AG08396 (cell line): ENCODE measurements around the gene GKN1.

Source experiments
- DNase-seq: peaks from one replicate; pipeline ENCODE4 v3.0.0; 2012; ENCODE audit warnings: low spot score, mixed read lengths

Gene GKN1

GRCh38 chr2:69007603-69008002 is 33.2 kb downstream of the GKN1 start:
- DNase-seq = no peak

GRCh38 chr2:69010437-69011194 is 36.2 kb downstream of the GKN1 start:
- DNase-seq = no peak

- DNase-seq = no peak
Measured at GRCh38 chr2:69011611-69012157, 37.2 kb downstream of the GKN1 start.

GRCh38 chr2:69012310-69013141 is 38.1 kb downstream of the GKN1 start:
- DNase-seq = peak; percentile 81

- DNase-seq = peak; percentile 80
Measured at GRCh38 chr2:69013142-69013839, 38.9 kb downstream of the GKN1 start, which contains the start of gene ANTXR1. Gene ANTXR1, plus strand, starts transcription at chr2:69013179. Its CDS starts 321 bp downstream, at chr2:69013500.

GRCh38 chr2:69013840-69014821 is 39.7 kb downstream of the GKN1 start:
- peak; percentile 47 for DNase-seq

- peak; percentile 68 for DNase-seq
Measured at GRCh38 chr2:69017080-69017479, 42.6 kb downstream of the GKN1 start.

GRCh38 chr2:69017835-69018234 is 43.4 kb downstream of the GKN1 start:
- DNase-seq = no peak

- DNase-seq = no peak
Measured at GRCh38 chr2:69018678-69019095, 44.3 kb downstream of the GKN1 start.

- DNase-seq = no peak
Measured at GRCh38 chr2:69020496-69021426, 46.3 kb downstream of the GKN1 start.

GRCh38 chr2:69021727-69022126 is 47.3 kb downstream of the GKN1 start:
- no peak for DNase-seq

GRCh38 chr2:69022548-69022947 is 48.1 kb downstream of the GKN1 start:
- DNase-seq = no peak

- DNase-seq = no peak
Measured at GRCh38 chr2:69023236-69023635, 48.8 kb downstream of the GKN1 start.

GRCh38 chr2:69026026-69026425 is 51.6 kb downstream of the GKN1 start:
- no peak for DNase-seq

- no peak for DNase-seq
Measured at GRCh38 chr2:69026691-69027459, 52.4 kb downstream of the GKN1 start.
